Esophagus muscularis mucosa (tissue), 3 donors: ENCODE data around the gene QTRT2.

Source experiments
- CTCF ChIP-seq, 3 experiments: fragments of 200-600 bp in 2 of 3; fragments of 450-650 bp in 1 of 3; sonication (generic) in 2 of 3; IDR thresholded peaks; one replicate each; pipeline ENCODE4 v1.5.1; 2017 to 2019; ENCODE audit warnings: antibody characterized with exemption in 3 of 3, mild to moderate bottlenecking in 2 of 3, moderate library complexity in 1 of 3
- POLR2AphosphoS5 ChIP-seq, 2 donors: sonication (generic); formaldehyde crosslinking; IDR thresholded peaks; one replicate each; pipeline ENCODE4 v1.6.1; 2017; ENCODE audit warnings: antibody characterized with exemption in 2 of 2

GRCh38 chr3:114114719-114115118 is 58.2 kb downstream of the QTRT2 start:
- TF ChIP-seq CTCF (IDR thresholded peaks at IDR 0.05) (no peak), POLR2AphosphoS5 (IDR thresholded peaks at IDR 0.05) (no peak)
